Activated B cell treated with CpG ODN at 0.5 μM for 24 hours (primary cell): ENCODE data around the gene MBNL1. TPM values are rescaled to one million over a fixed set of nuclear protein-coding genes. Genes with fewer than 3 reads are reported as not detected.

ENCODE experiments used
- ATAC-seq: fragments of 200-7000 bp; cut with Tn5 transposase; one replicate; pipeline ENCODE4 v1.10.0; 2021; ENCODE audit warnings: low read depth, mild to moderate bottlenecking, moderate library complexity
- CTCF ChIA-PET: fragments of 350-600 bp; sonication (Branson Sonifier 250); formaldehyde crosslinking; loops from one replicate; lab custom pipeline; 2021; ENCODE audit warnings: antibody characterized with exemption; lab: Charles Lee
- POLR2A ChIA-PET: fragments of 350-600 bp; sonication (Branson Sonifier 250); formaldehyde crosslinking; loops from one replicate; lab custom pipeline; 2021; ENCODE audit warnings: antibody characterized with exemption; lab: Charles Lee
- DNase-seq: peaks from one replicate; pipeline ENCODE4 v3.0.0; 2022
- H3K27ac Mint-ChIP-seq: one replicate; pipeline ENCODE4 v1.8.0; 2020; ENCODE audit warnings: mixed read lengths
- H3K27me3 Mint-ChIP-seq: one replicate; pipeline ENCODE4 v1.8.0; 2021; ENCODE audit warnings: mixed read lengths
- H3K36me3 Mint-ChIP-seq: one replicate; pipeline ENCODE4 v1.8.0; 2021; ENCODE audit warnings: low read depth, mixed read lengths
- H3K4me1 Mint-ChIP-seq: one replicate; pipeline ENCODE4 v1.8.0; 2021; ENCODE audit warnings: mixed read lengths
- H3K4me3 Mint-ChIP-seq: one replicate; pipeline ENCODE4 v1.8.0; 2020; ENCODE audit warnings: mild to moderate bottlenecking, mixed read lengths
- H3K9me3 Mint-ChIP-seq: one replicate; pipeline ENCODE4 v1.8.0; 2020; ENCODE audit warnings: mixed read lengths
- intact Hi-C: fragments of 100-400 bp; cut with micrococcal nuclease; formaldehyde crosslinking; loops from one replicate; pipeline ENCODE4 v1.15.1; 2024
- total RNA-seq: library from RNA; stranded (reverse); gene quantifications from 2 replicates; pipeline ENCODE4 v1.2.3, GENCODE V29; 2022
- TF ChIP-seq, protein P1 (sequence below): fragments of 200-600 bp; IDR thresholded peaks from one replicate; pipeline ENCODE4 v1.8.0; 2022; ENCODE audit warnings: antibody characterized with exemption, mild to moderate bottlenecking

MBNL1 gene
- total RNA-seq, 1 donor from 2014 or later, result 561 TPM

DNA sequence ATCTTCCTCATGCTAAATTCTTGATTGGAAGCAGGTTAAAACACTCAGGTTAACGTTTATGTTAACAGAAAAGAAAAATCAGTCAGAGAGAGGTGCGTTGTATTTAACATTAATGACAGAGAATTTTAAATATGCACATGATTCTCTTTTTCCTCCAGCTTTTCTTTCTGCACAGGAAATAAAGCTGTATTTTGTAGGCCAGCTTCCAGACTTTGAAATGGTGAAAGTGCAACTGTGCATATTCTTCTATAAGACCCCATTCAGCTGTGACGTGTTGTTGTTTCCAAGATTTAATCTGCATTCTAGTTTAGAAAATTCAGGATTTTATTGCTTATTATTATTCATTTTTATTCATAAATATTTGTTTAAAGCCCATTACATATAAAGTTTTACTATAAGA lies 11.8 kb downstream of the MBNL1 start:
- H3K27me3 Mint-ChIP-seq, result no peaks in the 10 kb centered on the region
- peak overlapping the region; percentile 63 for H3K4me3 Mint-ChIP-seq
- H3K36me3 Mint-ChIP-seq, result peaks cover 17% of the 10 kb centered on the region
- peaks cover 86% of the 10 kb centered on the region for H3K4me1 Mint-ChIP-seq
- DNase-seq (no peak), ATAC-seq (no peak)
- TF ChIP-seq, protein P1, sequence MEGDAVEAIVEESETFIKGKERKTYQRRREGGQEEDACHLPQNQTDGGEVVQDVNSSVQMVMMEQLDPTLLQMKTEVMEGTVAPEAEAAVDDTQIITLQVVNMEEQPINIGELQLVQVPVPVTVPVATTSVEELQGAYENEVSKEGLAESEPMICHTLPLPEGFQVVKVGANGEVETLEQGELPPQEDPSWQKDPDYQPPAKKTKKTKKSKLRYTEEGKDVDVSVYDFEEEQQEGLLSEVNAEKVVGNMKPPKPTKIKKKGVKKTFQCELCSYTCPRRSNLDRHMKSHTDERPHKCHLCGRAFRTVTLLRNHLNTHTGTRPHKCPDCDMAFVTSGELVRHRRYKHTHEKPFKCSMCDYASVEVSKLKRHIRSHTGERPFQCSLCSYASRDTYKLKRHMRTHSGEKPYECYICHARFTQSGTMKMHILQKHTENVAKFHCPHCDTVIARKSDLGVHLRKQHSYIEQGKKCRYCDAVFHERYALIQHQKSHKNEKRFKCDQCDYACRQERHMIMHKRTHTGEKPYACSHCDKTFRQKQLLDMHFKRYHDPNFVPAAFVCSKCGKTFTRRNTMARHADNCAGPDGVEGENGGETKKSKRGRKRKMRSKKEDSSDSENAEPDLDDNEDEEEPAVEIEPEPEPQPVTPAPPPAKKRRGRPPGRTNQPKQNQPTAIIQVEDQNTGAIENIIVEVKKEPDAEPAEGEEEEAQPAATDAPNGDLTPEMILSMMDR, result no peak
- ChIA-PET POLR2A (interaction anchor here (1.0 to 5.3 kb wide), 3 partner anchors 8 to 76 kb away, joined by 3 to 32 read pairs (median 4); partner anchors contain the start of gene MBNL1), CTCF (interaction anchor here (2.3 kb wide), 1 partner anchor 97 kb away, joined by 8 read pairs; no protein-coding TSS in a partner anchor)
- intact Hi-C loops, result no loop called here
- no peak overlapping the region for H3K27ac Mint-ChIP-seq
- no peaks in the 10 kb centered on the region for H3K9me3 Mint-ChIP-seq

DNA sequence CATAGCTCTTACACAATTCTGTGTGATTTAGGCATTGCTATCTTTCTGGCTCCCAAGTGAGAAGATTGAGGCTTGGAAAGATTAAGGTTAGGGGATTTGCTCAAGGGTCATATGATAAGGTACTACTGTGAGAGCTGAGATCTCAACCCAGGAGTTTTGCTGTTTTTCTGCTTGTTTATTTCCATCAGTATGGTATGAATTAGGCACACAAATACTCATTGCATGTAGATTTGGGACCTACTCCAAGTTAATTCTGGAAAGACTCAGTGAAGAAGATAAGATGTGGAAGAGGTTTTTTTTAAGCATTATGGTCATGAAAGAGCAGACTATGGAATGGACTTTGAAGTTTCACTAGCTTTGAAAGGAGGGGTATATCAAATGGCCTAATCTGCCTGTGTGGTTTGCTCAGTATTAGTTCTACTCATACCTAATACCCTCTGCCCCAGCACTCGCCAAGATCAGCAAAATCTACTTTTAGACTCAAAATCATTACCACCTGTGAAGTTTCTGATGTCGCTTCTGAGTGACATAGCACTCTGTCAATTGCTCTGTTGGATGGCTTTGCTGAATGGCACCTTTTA lies 12.5 kb downstream of the MBNL1 start:
- POLR2A ChIA-PET, result interaction anchor here (0.9 to 5.3 kb wide), 5 partner anchors 8 to 91 kb away, joined by 3 to 32 read pairs (median 4); partner anchors contain the start of gene MBNL1
- TF ChIP-seq, protein P1, result no peak
- CTCF ChIA-PET, result interaction anchor here (0.8 to 2.3 kb wide), 2 partner anchors 97 to 163 kb away, joined by 3 to 8 read pairs; no protein-coding TSS in a partner anchor
- ATAC-seq, result no peak
- Mint-ChIP-seq H3K27ac (peak overlapping the region; percentile 7), H3K4me1 (peaks cover 86% of the 10 kb centered on the region), H3K9me3 (no peaks in the 10 kb centered on the region), H3K27me3 (no peaks in the 10 kb centered on the region), H3K4me3 (peak overlapping the region; percentile 8), H3K36me3 (peaks cover 22% of the 10 kb centered on the region)
- intact Hi-C loops, result no loop called here
- DNase-seq, result no peak

GRCh38 chr3:152282813-152283212 lies 14.1 kb downstream of the MBNL1 start:
- peaks cover 86% of the 10 kb centered on the region for H3K4me1 Mint-ChIP-seq
- CTCF ChIA-PET, result interaction anchor here (1.6 kb wide), 1 partner anchor 99 kb away, joined by 8 read pairs; no protein-coding TSS in a partner anchor
- H3K27ac Mint-ChIP-seq, result peak overlapping the region; percentile 82
- intact Hi-C loops, result loop anchor here (1.0 to 2.0 kb wide), 2 partner anchors 8 to 14 kb away; partner anchors contain the start of gene MBNL1
- DNase-seq (no peak), ATAC-seq (no peak)
- peaks cover 17% of the 10 kb centered on the region for H3K36me3 Mint-ChIP-seq
- POLR2A ChIA-PET, result interaction anchor here (0.7 to 5.3 kb wide), 4 partner anchors 10 to 89 kb away, joined by 3 to 32 read pairs (median 3); partner anchors contain the start of gene MBNL1
- H3K27me3 Mint-ChIP-seq, result no peaks in the 10 kb centered on the region
- H3K4me3 Mint-ChIP-seq, result peak overlapping the region; percentile 49
- TF ChIP-seq, protein P1, result no peak
- H3K9me3 Mint-ChIP-seq, result no peaks in the 10 kb centered on the region

DNA sequence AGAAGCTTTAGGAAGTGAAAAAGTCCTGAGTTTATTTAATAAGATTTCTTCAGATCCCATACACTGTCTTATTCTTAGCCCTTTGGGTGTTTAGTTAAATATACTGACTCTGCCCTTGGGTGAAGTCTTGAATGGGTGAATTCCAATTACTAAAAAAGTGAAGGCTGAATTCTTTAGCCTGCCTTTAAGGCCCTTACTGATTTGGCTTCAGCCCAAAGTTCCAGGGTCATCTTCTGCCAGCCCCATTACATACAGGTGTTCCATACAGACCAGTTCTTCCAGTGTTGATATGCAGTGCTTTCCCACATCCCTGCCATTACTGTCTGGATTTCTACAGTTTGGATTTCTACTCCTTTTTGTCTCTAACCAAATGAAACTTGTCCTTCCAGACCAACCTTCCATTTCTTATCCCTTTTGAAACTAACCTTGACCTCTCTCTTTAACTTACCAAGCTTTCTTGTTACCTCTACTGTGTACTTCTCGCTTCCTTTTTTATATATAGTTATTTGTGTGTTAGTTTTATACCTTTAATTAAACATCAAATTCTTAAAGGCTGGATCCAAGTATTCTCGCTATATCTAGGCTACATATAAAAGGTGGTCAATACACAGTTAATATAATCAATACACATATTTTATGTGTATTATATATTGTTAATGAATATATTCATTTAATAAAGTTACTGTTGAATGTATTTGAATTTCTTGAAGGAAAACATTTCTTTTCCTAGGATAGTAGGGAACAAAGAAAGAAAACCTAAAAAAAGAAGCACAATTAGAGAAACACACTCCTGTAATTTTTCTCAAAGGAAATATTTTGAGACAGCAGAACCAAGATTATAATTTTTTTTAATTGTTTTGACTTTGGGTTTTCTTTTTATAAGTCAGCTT lies 15.0 kb downstream of the MBNL1 start:
- TF ChIP-seq, protein P1, result no peak
- H3K27ac Mint-ChIP-seq, result peak overlapping the region; percentile 82
- peaks cover 20% of the 10 kb centered on the region for H3K36me3 Mint-ChIP-seq
- ChIA-PET POLR2A (interaction anchor here (0.7 to 5.3 kb wide), 5 partner anchors 12 to 90 kb away, joined by 3 to 32 read pairs (median 3); partner anchors contain the start of gene MBNL1), CTCF (interaction anchor here (1.5 to 1.6 kb wide), 2 partner anchors 100 kb away, joined by 7 to 8 read pairs; no protein-coding TSS in a partner anchor)
- intact Hi-C loops, result loop anchor here (1.0 to 2.0 kb wide), 2 partner anchors 8 to 15 kb away; partner anchors contain the start of gene MBNL1
- DNase-seq (no peak), ATAC-seq (no peak)
- H3K4me1 Mint-ChIP-seq, result peaks cover 86% of the 10 kb centered on the region
- H3K27me3 Mint-ChIP-seq, result no peaks in the 10 kb centered on the region
- H3K9me3 Mint-ChIP-seq, result no peaks in the 10 kb centered on the region
- H3K4me3 Mint-ChIP-seq, result peak overlapping the region; percentile 49
